Urinary bladder (tissue), 4 donors: ENCODE measurements around the gene FGFR3. TPM values are rescaled to one million over a fixed set of nuclear protein-coding genes. Genes with fewer than 3 reads are reported as not detected.

Source experiments
- DNase-seq: peaks from one replicate; pipeline ENCODE4 v3.0.0-alpha.2; 2015; ENCODE audit errors: extremely low spot score
- H3K27ac ChIP-seq: one replicate; pipeline ENCODE4 v1.5.1; 2013; ENCODE audit warnings: low read depth, mild to moderate bottlenecking, moderate library complexity
- H3K36me3 ChIP-seq: one replicate; pipeline ENCODE4 v1.6.1; 2013; ENCODE audit warnings: mild to moderate bottlenecking, moderate library complexity; ENCODE audit not compliant: insufficient read depth
- H3K4me1 ChIP-seq: one replicate; pipeline ENCODE4 v1.6.1; 2013; ENCODE audit warnings: mild to moderate bottlenecking, moderate library complexity; ENCODE audit not compliant: insufficient read depth
- H3K4me3 ChIP-seq: one replicate; pipeline ENCODE4 v1.5.1; 2013; ENCODE audit warnings: low read depth, low read length
- WGBS: extraction: QIAGEN DNeasy Blood & Tissue Kit; methylation state at CpG from one replicate; pipeline ENCODE4 v1.1.7; 2013; 5-methylcytosine and 5-hydroxymethylcytosine counted together
- polyA plus RNA-seq: library from polyadenylated mRNA; stranded (reverse); fragments of 200-250 nt; gene quantifications from one replicate; pipeline ENCODE4 v1.2.3, GENCODE V29; 2013
- total RNA-seq: library from RNA; depleted of rRNA; stranded (reverse); fragments of >200 nt; gene quantifications from one replicate; pipeline ENCODE4 v1.2.3, GENCODE V29; 2014
- donor health status: healthy with polysubstance abuse.
- donor health status: healthy.

FGFR3 gene
- total and polyA plus RNA-seq, 2 donors: 12.3 to 26.5 TPM

DNA sequence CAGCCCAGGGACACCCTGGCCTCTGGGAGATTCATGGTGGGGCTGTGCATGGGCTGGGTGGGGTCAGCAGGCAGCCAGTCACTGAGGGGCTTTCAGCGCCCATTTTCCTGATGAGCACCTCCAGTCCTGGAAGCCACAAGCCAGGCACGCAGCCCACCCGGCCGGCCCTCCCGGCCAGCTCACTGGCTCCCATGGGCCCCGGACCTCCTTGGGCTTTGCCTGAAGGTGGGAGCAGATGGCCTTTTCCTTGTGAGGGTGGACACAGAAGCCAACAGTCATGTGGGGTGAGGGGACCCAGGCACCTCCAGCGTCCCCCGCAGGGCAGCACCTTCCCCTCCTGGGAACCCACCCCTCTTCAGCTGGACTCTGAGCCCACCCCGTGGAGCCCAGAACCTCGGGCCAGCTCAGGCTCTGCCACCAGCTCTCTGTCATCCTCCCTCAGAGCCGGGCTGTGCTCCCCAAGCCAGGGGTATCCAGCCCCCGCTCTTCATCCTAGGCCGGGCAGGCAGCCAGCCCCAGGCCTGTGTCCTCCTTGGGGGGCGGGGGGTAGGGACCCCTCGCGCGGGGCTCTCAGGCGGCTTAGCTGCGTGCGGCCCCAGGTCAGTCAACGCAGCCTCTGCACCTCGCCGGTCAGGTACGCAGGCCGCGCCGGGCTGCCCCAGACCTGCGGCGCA lies 798 bp upstream of the FGFR3 start:
- Histone ChIP-seq H3K36me3 (no peaks in the 10 kb centered on the region), H3K4me1 (no peaks in the 10 kb centered on the region), H3K4me3 (no peak overlapping the region), H3K27ac (no peak overlapping the region)
- no peak for DNase-seq
- WGBS: 52% methylated on average over 29 of the region's 29 CpGs

DNA sequence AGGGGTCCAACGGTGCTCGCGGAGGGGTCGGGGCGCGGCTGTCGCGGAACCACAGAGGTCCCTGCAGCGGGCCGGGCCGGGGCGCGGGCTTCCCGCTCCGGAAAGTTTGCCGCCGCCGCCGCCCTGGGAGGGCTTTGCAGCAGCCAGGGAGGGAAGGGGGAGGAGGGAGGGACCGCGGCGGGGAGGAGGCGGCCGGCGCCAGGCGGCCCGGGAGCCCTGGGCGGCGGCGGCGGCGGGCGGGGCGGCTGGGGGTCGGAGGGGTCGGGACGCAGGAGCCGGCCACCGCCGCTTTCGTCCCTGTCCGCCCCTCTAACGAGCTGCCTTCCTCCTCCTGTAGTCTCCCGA lies 375 bp downstream of the FGFR3 start:
- H3K27ac ChIP-seq: no peak overlapping the region
- H3K4me1 ChIP-seq: no peaks in the 10 kb centered on the region
- no peaks in the 10 kb centered on the region for H3K36me3 ChIP-seq
- H3K4me3 ChIP-seq: peak overlapping the region; percentile 81
- no peak for DNase-seq
- under 1% methylated on average over 44 of the region's 44 CpGs for WGBS

DNA sequence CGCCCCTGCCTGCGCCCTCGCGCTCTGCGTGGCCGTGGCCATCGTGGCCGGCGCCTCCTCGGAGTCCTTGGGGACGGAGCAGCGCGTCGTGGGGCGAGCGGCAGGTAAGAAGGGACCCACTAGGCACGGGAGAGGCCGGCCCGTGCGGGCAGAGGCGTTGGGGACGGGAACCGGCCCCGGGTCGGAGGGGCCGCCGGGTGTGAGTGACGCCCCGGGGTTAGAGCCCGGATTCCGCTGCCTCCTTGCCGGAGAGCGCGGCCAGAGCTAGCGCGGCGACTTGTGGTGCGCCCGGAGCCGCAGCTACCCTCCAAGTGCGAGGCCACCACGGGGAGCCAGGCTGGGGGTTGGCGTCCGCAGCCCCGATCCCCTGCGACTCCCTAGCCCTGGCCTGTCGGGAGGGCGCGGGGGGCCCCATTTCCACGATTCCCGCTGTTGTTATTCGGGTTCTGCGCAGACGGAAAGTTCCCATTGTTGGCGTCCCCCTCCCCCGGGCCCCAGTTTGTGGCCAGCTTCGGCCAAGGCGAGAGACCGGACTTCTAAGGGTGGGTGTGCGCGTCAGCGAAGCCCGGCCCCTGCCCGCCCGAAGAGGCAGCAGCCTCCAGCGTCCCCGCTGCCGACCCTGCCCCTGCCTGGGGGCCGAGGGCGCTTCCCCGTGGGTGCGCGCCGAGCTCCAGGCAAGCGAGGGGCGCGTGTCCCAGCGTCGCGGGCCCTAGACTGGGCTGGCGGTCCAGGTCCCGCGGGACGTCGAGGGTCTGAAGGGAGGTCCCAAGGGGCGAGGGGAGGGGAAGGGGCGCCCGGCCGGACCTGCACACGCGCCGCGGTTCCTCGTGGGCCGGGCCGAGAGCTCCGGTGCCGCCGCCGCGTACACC lies 1.1 kb downstream of the FGFR3 start:
- Histone ChIP-seq H3K36me3 (no peaks in the 10 kb centered on the region), H3K4me3 (peak overlapping the region; percentile 81), H3K27ac (peak overlapping the region; percentile 59), H3K4me1 (no peaks in the 10 kb centered on the region)
- under 1% methylated on average over 101 of the region's 101 CpGs for WGBS
- DNase-seq: no peak

DNA sequence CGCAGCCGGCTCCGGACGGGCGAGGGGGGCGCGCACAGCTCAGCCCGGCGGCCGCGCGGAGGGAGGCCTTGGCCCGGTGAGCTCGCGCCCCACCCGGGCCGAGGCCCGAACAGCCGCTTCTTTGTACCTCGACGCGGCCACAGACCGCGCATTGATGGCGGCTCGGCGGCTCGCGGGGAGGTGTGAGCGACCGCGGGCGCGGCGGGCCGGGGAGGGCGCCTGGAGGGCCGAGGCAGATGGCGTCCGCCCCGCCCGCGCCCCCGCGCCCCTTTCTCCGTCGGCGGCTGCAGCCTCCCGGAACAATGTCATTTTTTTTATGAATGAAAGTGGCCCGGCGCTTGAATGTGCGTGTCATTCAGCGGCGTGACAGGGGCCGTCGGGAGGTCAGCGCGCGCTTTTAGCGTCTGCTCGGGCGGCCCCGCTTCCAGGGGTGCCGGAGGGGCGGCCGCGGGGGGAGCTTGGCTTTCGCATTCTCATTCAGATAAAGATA lies 1.8 kb downstream of the FGFR3 start:
- H3K27ac ChIP-seq: no peak overlapping the region
- no peak for DNase-seq
- WGBS: 1% methylated on average over 68 of the region's 68 CpGs
- H3K4me3 ChIP-seq: peak overlapping the region; percentile 81
- no peaks in the 10 kb centered on the region for H3K4me1 ChIP-seq
- H3K36me3 ChIP-seq: no peaks in the 10 kb centered on the region

DNA sequence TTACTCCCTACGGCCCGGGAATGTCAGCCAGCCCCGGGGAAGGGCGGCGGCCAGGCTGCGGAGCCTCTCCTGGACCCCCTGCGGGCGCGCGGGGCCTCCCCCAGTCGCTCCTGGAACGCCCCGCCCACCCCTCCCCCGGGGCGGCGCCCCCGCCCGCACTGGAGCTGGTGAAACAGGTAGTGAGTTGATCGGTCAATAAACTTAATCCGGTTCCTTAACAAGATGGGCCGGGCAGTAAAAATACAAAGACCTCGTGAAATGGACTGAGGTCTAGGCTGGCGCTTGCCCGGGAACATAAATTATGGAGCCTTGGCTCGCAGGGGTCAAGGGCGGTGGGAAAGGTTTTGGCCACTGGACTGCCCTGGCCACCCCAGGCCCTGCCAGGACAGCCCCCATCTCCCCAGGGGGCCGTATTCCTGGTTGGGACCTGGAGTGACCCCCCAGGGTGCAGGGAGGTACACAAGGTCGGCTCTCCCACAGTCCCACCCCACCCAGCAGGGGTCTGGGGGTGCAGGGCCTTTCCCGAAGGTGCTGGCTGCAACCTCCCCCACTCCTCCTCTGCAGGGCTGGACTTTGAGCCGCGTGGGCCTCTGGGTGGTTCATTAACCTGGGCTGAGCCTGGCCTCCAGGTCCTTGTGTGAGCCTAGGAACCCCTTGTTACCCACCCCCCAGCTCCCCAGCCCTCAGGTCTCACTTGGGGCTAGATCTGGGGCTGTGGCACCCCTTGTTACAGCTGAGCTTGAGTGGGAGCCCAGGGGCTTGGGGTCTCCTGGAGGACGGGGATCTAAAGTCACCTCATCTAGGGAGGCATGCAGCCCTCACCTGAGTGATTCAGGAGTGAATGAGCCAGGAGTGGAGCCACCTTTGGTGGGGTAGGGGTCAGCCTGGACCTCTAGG lies 2.5 kb downstream of the FGFR3 start:
- no peaks in the 10 kb centered on the region for H3K36me3 ChIP-seq
- no peak for DNase-seq
- H3K27ac ChIP-seq: no peak overlapping the region
- H3K4me1 ChIP-seq: no peaks in the 10 kb centered on the region
- WGBS: 28% methylated on average over 32 of the region's 32 CpGs
- H3K4me3 ChIP-seq: peak overlapping the region; percentile 81

DNA sequence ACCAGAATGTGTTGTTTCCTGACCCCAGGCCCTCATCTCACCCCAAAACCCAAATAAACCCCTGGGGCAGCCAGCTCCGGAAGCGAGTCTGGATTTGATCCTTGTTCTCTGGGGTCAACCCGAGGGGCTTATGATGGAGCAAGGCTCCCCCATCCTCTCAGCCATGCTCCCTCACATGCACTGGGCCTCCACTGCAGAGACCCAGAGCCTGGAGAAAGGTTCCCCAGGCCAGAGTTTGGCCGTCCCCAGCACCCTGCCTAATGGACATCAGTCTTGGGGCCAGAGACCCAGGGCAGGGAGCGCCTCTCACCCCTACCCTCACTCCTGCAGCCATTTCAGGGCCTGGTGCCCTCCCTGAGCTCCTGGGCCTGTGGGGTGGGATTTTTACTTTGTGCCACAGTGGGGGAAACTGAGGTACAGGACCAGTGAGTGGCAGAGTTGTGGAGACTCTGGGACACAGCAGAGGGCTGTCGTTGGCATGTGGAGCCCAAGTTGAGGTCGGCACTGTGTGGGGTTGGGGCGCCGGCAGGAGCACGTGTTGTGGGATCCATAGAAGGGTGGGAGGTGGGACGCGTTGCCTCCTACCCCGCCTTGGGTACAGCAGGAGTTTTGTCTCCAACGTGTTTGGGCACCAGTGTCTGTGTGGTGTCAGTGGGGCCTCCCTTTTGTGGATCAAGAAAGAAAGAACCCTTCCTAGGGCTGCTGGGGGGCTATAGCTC lies 3.6 kb downstream of the FGFR3 start:
- 93% methylated on average over 14 of the region's 14 CpGs for WGBS
- no peaks in the 10 kb centered on the region for H3K4me1 ChIP-seq
- H3K27ac ChIP-seq: no peak overlapping the region
- H3K36me3 ChIP-seq: no peaks in the 10 kb centered on the region
- H3K4me3 ChIP-seq: no peak overlapping the region
- no peak for DNase-seq

DNA sequence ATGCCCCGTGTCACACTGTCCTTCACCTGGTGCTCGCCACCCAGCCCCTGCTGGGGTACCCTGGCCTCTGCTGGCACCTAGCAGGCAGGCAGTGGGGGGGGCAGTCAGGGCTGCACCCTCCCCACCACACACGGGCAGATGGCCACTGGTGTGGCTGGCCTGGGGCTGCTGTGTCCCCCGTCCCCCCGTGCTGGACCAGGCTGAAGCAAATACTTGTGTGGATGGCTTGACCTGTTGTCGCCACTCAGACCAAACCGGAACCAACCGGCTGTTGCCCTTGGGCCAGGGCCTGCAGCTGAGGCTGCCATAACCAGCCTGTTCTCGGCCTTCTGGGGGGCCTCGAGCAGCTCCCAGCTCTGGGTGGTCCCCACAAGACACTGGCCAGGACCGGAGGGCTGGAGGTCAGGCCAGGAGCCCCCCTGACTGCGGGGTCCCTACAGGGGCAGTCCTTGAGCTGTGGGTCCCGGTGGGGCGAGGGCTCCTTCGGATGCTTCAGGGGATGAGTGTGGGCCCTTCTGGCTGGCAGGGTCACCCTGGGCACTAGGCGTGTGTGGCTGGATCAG lies 4.3 kb downstream of the FGFR3 start:
- WGBS: 87% methylated on average over 16 of the region's 16 CpGs
- H3K36me3 ChIP-seq: no peaks in the 10 kb centered on the region

DNA sequence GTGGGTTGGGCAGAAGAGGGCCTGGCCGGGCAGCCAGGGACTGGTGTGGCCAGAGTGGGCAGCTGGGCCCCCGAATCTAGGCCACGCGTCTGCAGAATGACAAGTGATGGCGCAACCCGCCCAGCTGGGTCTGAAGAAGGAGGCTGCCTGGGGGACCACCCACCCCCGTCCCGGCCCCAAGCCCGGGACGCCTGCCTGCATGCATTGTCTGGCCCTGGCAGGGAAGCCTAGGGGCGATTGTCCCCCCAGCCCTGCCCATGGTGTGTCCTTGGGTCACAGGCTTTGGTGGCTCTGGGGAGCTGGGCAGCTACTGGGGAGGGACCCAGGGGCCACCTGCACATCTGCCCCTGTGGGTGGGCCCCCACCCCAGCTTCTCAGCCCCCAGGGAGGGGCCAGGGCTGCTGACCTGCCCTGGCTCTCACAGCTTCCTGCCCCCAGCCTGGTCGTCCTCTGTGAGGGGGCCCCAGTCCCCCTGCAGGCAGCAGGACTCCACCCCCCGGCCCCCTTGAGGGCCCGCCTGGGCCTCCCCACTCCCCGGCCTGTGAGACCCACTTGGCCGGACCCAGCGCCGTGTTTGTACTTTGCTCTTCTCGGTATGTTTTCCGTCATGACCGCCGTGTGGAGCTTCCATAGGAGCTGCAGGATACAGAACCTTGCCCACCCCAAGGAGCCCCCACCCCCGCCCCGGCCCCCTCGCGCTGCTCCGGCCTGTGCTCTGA lies 4.9 kb downstream of the FGFR3 start:
- H3K36me3 ChIP-seq: no peaks in the 10 kb centered on the region
- H3K4me1 ChIP-seq: no peaks in the 10 kb centered on the region
- no peak overlapping the region for H3K27ac ChIP-seq
- H3K4me3 ChIP-seq: no peak overlapping the region
- DNase-seq: no peak
- WGBS: 85% methylated on average over 27 of the region's 27 CpGs

More for the DNA sequence above, 4.3 kb downstream of the FGFR3 start:
- no peak overlapping the region for H3K27ac ChIP-seq
- no peak overlapping the region for H3K4me3 ChIP-seq
- no peaks in the 10 kb centered on the region for H3K4me1 ChIP-seq
- DNase-seq: no peak

DNA sequence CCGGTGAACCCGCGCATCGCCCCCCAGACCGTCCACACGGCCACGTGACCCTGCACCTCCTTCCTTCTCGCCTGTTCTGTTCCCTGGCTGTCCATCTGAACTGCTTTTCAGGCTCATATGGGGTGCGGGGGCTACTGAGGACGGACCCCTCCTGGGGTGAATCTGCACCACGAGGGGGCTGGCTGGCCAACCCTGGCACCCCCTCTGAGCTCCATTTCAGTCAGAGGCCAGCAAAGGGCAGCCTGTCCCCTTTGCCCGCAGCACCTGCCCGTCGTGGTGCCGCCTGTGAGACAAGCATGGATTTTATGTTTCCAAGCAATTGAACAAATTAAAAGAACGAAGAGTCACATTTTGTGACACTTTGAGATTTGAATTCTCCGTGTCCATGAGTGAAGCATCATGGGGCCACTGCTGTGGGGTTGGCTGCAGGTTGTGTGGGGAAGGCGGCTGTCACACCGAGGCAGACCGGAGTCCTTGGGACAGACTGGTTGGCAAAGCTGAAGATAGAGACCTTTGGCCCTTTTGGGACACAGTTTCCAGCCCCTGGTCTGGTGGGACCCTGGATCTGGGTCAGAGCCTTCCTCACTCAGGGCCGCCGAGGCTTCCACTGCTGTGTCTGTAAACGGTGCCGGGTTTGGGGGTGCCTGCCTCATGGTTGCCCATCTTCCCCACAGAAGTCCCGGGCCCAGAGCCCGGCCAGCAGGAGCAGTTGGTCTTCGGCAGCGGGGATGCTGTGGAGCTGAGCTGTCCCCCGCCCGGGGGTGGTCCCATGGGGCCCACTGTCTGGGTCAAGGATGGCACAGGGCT lies 5.7 kb downstream of the FGFR3 start:
- no peak overlapping the region for H3K27ac ChIP-seq
- H3K36me3 ChIP-seq: peaks cover 3% of the 10 kb centered on the region
- no peak overlapping the region for H3K4me3 ChIP-seq
- no peaks in the 10 kb centered on the region for H3K4me1 ChIP-seq
- 90% methylated on average over 30 of the region's 30 CpGs for WGBS
- DNase-seq: no peak

DNA sequence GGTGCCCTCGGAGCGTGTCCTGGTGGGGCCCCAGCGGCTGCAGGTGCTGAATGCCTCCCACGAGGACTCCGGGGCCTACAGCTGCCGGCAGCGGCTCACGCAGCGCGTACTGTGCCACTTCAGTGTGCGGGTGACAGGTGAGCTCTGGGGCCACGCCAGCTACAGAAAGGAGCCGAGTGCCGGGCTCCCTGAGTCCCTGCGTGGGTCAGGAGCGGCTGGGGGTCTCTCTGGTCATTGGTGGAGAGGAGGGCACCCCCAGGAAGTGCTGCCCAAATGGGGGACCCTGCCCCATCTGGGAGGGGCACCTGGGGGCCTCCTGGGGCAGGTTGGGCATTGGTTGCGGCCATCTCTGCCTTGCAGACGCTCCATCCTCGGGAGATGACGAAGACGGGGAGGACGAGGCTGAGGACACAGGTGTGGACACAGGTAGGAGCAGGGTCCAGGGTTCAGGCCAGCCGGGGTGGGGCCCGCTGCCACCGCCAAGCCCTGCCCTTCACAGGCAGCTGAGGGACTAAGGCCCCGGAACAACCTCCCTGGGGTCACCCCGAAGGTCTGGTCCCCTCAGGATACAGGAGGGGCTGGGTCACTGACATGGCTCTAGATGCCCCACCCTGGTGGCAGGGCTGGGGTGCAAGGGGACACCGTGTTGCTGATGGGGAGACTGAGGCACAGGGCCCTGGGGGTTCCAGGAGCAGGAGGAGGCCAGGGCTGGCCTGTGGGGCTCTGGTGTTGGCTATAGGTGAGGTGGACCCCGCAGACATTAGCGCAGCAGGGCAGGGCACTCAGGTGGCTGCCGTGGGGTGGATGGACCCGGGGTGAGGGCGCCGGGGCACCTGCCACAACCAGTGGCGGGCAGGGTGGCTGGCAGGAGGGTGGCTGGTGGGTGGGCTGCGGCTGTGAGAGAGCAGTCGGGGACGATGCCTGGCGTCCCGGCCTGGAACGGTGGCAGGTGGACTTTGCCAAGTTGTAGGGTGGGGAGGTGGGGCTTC lies 6.6 kb downstream of the FGFR3 start:
- peaks cover 3% of the 10 kb centered on the region for H3K36me3 ChIP-seq
- H3K27ac ChIP-seq: no peak overlapping the region
- DNase-seq: no peak
- no peaks in the 10 kb centered on the region for H3K4me1 ChIP-seq
- H3K4me3 ChIP-seq: no peak overlapping the region
- 95% methylated on average over 41 of the region's 41 CpGs for WGBS

DNA sequence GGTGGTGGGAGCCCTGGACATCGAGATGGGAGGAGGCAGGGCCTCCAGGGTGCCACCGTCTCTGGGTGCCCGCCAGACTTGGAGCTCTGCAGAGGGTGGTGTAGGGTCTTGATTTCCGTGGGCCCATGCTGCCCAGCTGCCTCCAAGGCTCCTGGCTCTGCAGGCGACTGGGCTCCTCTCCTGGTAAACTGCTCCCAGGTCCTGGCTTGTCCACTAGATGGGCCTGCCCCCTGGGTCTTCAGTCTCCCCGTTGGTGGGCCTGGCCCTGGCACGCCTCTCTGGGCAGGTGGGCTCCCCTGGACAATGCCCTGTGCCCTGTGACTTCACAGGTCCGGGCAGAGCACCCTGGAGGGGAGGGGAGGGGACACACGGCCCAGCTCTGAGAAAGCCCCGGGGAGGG lies 7.7 kb downstream of the FGFR3 start:
- no peak overlapping the region for H3K4me3 ChIP-seq
- H3K4me1 ChIP-seq: no peaks in the 10 kb centered on the region
- 83% methylated on average over 10 of the region's 10 CpGs for WGBS
- DNase-seq: no peak
- H3K27ac ChIP-seq: no peak overlapping the region
- peaks cover 3% of the 10 kb centered on the region for H3K36me3 ChIP-seq
